ENCODE data around the gene PGGHG.
"Not testable (repeated sequence)": the region's sequence is repeated elsewhere in the genome, so short reads cannot be mapped to it uniquely, and the experiment has no call there.

GRCh38 chr11:308740-309665 lies 20.1 kb downstream of the PGGHG start:
- TF ChIP-seq EZH2, CTCF (IDR thresholded peaks at IDR 0.05): not testable (repeated sequence)
